ENCODE measurements around the gene FOXA2.

FOXA2 gene

GRCh38 chr20:22567944-22568871, 16.2 kb downstream of the FOXA2 start:
- no peak for TF ChIP-seq CTCF (conservative IDR thresholded peaks at IDR 0.05; ENCODE audit: low read depth, low read length)
- DNase-seq (ENCODE audit: low read depth), result no peak
- no peak overlapping the region for H3K4me3 ChIP-seq (ENCODE audit: low read depth, low read length)

- no peak overlapping the region for H3K4me3 ChIP-seq (ENCODE audit: low read depth, low read length)
- no peak for DNase-seq (ENCODE audit: low read depth)
- no peak for TF ChIP-seq CTCF (conservative IDR thresholded peaks at IDR 0.05; ENCODE audit: low read depth, low read length)
Measured at GRCh38 chr20:22566876-22567658, 17.3 kb downstream of the FOXA2 start.

- H3K4me3 ChIP-seq (ENCODE audit: low read depth, low read length), result no peak overlapping the region
- no peak for DNase-seq (ENCODE audit: low read depth)
- no peak for TF ChIP-seq CTCF (conservative IDR thresholded peaks at IDR 0.05; ENCODE audit: low read depth, low read length)
Measured at GRCh38 chr20:22563062-22563965, 21.1 kb downstream of the FOXA2 start.

GRCh38 chr20:22562620-22563019, 21.8 kb downstream of the FOXA2 start:
- no peak for TF ChIP-seq CTCF (conservative IDR thresholded peaks at IDR 0.05; ENCODE audit: low read depth, low read length)
- no peak overlapping the region for H3K4me3 ChIP-seq (ENCODE audit: low read depth, low read length)
- no peak for DNase-seq (ENCODE audit: low read depth)

- no peak for TF ChIP-seq CTCF (conservative IDR thresholded peaks at IDR 0.05; ENCODE audit: low read depth, low read length)
- no peak for DNase-seq (ENCODE audit: low read depth)
- H3K4me3 ChIP-seq (ENCODE audit: low read depth, low read length), result no peak overlapping the region
Measured at GRCh38 chr20:22561965-22562577, 22.3 kb downstream of the FOXA2 start.

GRCh38 chr20:22560817-22561216, 23.6 kb downstream of the FOXA2 start:
- H3K4me3 ChIP-seq (ENCODE audit: low read depth, low read length), result no peak overlapping the region
- no peak for DNase-seq (ENCODE audit: low read depth)
- no peak for TF ChIP-seq CTCF (conservative IDR thresholded peaks at IDR 0.05; ENCODE audit: low read depth, low read length)

All from choroid plexus epithelial cell (primary cell).